ENCODE results near the gene CDK8.

Gene CDK8

DNA sequence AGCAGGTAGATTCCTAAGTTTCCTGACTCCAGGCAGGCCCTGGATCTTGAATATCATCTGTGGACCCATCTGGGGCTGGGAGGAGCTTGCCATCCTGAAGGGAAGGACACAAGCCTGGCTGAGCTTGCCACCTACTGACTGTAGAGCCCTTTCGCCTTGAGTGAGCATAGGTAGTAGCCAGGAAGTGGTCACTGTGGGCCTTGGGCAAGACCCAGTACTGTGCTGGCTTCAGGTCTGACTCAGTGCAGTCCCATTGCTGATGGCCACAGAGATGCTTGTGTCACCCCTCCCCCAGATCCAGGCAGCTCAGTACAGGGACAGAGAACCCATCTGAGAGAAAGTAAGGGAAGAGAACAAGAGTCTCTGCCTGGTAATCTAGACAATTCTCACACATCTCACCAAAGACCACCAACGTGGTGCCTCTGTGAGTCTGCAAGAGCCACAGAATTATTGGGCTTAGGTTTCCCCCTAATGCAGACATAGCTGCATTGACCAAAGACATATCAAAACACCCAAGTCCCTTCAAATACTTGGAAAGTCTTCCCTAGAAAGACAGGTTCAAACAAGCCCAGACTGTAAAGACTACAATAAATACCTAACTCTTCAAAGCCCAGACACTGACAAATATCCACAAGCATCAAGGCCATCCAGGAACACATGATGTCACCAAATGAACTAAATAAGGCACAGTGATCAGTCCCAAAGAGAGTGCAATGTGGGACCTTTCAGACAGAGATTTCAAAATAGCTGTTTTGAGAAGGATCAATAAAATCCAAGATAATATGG is 195.3 kb downstream of the CDK8 start:
- no peak for DNase-seq
